Endothelial cell (in vitro differentiated cells): ENCODE data around the gene MGAT5. TPM values are rescaled to one million over a fixed set of nuclear protein-coding genes. Genes with fewer than 3 reads are reported as not detected.

Source experiments
- DNase-seq: peaks from one replicate; pipeline ENCODE4 v3.0.0; 2021; ENCODE audit warnings: low spot score
- H3K27ac Mint-ChIP-seq: one replicate; pipeline ENCODE4 v1.8.0; 2021; ENCODE audit warnings: mixed read lengths, inconsistent platforms; ENCODE audit not compliant: unreplicated experiment
- H3K27me3 Mint-ChIP-seq: one replicate; pipeline ENCODE4 v1.8.0; 2021; ENCODE audit warnings: mild to moderate bottlenecking, moderate library complexity, mixed read lengths, inconsistent platforms; ENCODE audit not compliant: unreplicated experiment
- H3K36me3 Mint-ChIP-seq: one replicate; pipeline ENCODE4 v1.8.0; 2021; ENCODE audit warnings: mild to moderate bottlenecking, low read depth, mixed read lengths, inconsistent platforms; ENCODE audit not compliant: unreplicated experiment
- H3K4me1 Mint-ChIP-seq: one replicate; pipeline ENCODE4 v1.8.0; 2021; ENCODE audit warnings: mild to moderate bottlenecking, mixed read lengths, inconsistent platforms; ENCODE audit not compliant: unreplicated experiment
- H3K4me3 Mint-ChIP-seq: one replicate; pipeline ENCODE4 v1.8.0; 2021; ENCODE audit warnings: mild to moderate bottlenecking, mixed read lengths, inconsistent platforms; ENCODE audit not compliant: unreplicated experiment
- H3K9me3 Mint-ChIP-seq: one replicate; pipeline ENCODE4 v1.8.0; 2021; ENCODE audit warnings: mixed read lengths, inconsistent platforms; ENCODE audit not compliant: unreplicated experiment
- CTCF ChIP-seq: fragments of 200-600 bp; sonication (generic); IDR thresholded peaks from one replicate; pipeline ENCODE4 v1.5.0; 2021; ENCODE audit warnings: antibody characterized with exemption; ENCODE audit not compliant: unreplicated experiment
- total RNA-seq: library from RNA; stranded (reverse); fragmentation: NEBNext Ultra II Directional; extraction: Animal tissue kit (Norgen Biotek cat#: 25700); gene quantifications from one replicate; pipeline ENCODE4 v1.2.1, GENCODE V29; 2021; ENCODE audit not compliant: unreplicated experiment

MGAT5 gene
- total RNA-seq, 1 donor from 2014 or later: 124 TPM

- Mint-ChIP-seq H3K36me3 (peaks cover 33% of the 10 kb centered on the region), H3K27me3 (peaks cover 8% of the 10 kb centered on the region), H3K4me3 (no peak overlapping the region), H3K4me1 (peaks cover 4% of the 10 kb centered on the region), H3K9me3 (no peaks in the 10 kb centered on the region), H3K27ac (no peak overlapping the region)
- DNase-seq: no peak
- TF ChIP-seq CTCF: no peak
Observed at GRCh38 chr2:134361648-134362047, 107.8 kb downstream of the MGAT5 start.

GRCh38 chr2:134362152-134362668 is 108.3 kb downstream of the MGAT5 start:
- H3K27ac Mint-ChIP-seq: no peak overlapping the region
- H3K9me3 Mint-ChIP-seq: no peaks in the 10 kb centered on the region
- peaks cover 8% of the 10 kb centered on the region for H3K4me1 Mint-ChIP-seq
- H3K36me3 Mint-ChIP-seq: peaks cover 29% of the 10 kb centered on the region
- H3K4me3 Mint-ChIP-seq: no peak overlapping the region
- no peak for TF ChIP-seq CTCF
- H3K27me3 Mint-ChIP-seq: peaks cover 8% of the 10 kb centered on the region
- DNase-seq: no peak

- no peak for TF ChIP-seq CTCF
- Mint-ChIP-seq H3K27me3 (peaks cover 8% of the 10 kb centered on the region), H3K27ac (no peak overlapping the region), H3K9me3 (no peaks in the 10 kb centered on the region), H3K36me3 (peaks cover 29% of the 10 kb centered on the region), H3K4me3 (no peak overlapping the region), H3K4me1 (peaks cover 8% of the 10 kb centered on the region)
- no peak for DNase-seq
Observed at GRCh38 chr2:134362740-134363139, 108.9 kb downstream of the MGAT5 start.

GRCh38 chr2:134365356-134365755 is 111.5 kb downstream of the MGAT5 start:
- Mint-ChIP-seq H3K9me3 (no peaks in the 10 kb centered on the region), H3K36me3 (peaks cover 39% of the 10 kb centered on the region), H3K4me3 (no peak overlapping the region), H3K4me1 (peaks cover 11% of the 10 kb centered on the region), H3K27ac (no peak overlapping the region), H3K27me3 (peaks cover 5% of the 10 kb centered on the region)
- no peak for TF ChIP-seq CTCF
- no peak for DNase-seq

DNA sequence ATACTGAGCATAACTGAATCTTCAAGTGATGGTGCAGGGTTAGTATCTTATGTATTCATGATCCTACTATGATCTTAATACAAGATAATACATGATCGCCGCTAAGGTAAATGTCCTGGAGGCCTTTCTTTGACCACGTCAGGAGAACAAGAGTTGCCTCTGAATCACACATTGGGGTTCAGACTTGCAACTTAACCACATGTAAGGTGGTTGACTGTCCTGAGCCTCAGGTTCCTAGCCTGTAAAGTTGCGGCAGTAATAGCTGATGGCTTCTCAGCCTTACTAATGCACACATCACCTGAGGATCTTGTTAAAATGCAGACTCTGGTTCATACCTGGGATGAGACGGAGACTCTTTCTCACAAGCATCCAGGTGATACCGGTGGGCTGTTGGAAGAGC is 112.5 kb downstream of the MGAT5 start:
- Mint-ChIP-seq H3K9me3 (no peaks in the 10 kb centered on the region), H3K4me1 (peaks cover 11% of the 10 kb centered on the region)

More for the DNA sequence above, 112.5 kb downstream of the MGAT5 start:
- Mint-ChIP-seq H3K4me3 (no peak overlapping the region), H3K27me3 (peaks cover 4% of the 10 kb centered on the region), H3K36me3 (peaks cover 41% of the 10 kb centered on the region), H3K27ac (no peak overlapping the region)
- no peak for DNase-seq
- no peak for TF ChIP-seq CTCF
